ENCODE data around the gene WWOX.
"Not testable (repeated sequence)": the region's sequence is repeated elsewhere in the genome, so short reads cannot be mapped to it uniquely, and the experiment has no call there.

The WWOX gene

GRCh38 chr16:79260890-79261289 is 1161.4 kb downstream of the WWOX start:
- H3K27me3 Mint-ChIP-seq = peaks cover 15% of the 10 kb centered on the region
- not testable (repeated sequence) for H3K27ac Mint-ChIP-seq; DNase-seq (ENCODE audit: low spot score in 2 of 2); H3K4me3 Mint-ChIP-seq; H3K36me3 Mint-ChIP-seq; ATAC-seq (ENCODE audit: low read depth); H3K9me3 Mint-ChIP-seq; H3K4me1 Mint-ChIP-seq

- DNase-seq (ENCODE audit: low spot score in 2 of 2) (no peak), ATAC-seq (ENCODE audit: low read depth) (no peak)
- H3K27ac Mint-ChIP-seq = no peak overlapping the region
- H3K9me3 Mint-ChIP-seq = no peaks in the 10 kb centered on the region
- peaks cover 15% of the 10 kb centered on the region for H3K27me3 Mint-ChIP-seq
- H3K4me3 Mint-ChIP-seq = no peak overlapping the region
- H3K36me3 Mint-ChIP-seq = no peaks in the 10 kb centered on the region
- H3K4me1 Mint-ChIP-seq = no peaks in the 10 kb centered on the region
These were observed 1162.1 kb downstream of the WWOX start for GRCh38 chr16:79261481-79261940.

- Mint-ChIP-seq H3K4me1 (no peaks in the 10 kb centered on the region), H3K4me3 (no peak overlapping the region), H3K27me3 (peaks cover 18% of the 10 kb centered on the region), H3K27ac (no peak overlapping the region), H3K9me3 (no peaks in the 10 kb centered on the region), H3K36me3 (no peaks in the 10 kb centered on the region)
- DNase-seq (ENCODE audit: low spot score in 2 of 2) (no peak), ATAC-seq (ENCODE audit: low read depth) (no peak)
These were observed 1162.6 kb downstream of the WWOX start for GRCh38 chr16:79261944-79262552.
